ENCODE measurements around the gene MICU1.
"Not testable (repeated sequence)": the region's sequence is repeated elsewhere in the genome, so short reads cannot be mapped to it uniquely, and the experiment has no call there.

MICU1 gene

DNA sequence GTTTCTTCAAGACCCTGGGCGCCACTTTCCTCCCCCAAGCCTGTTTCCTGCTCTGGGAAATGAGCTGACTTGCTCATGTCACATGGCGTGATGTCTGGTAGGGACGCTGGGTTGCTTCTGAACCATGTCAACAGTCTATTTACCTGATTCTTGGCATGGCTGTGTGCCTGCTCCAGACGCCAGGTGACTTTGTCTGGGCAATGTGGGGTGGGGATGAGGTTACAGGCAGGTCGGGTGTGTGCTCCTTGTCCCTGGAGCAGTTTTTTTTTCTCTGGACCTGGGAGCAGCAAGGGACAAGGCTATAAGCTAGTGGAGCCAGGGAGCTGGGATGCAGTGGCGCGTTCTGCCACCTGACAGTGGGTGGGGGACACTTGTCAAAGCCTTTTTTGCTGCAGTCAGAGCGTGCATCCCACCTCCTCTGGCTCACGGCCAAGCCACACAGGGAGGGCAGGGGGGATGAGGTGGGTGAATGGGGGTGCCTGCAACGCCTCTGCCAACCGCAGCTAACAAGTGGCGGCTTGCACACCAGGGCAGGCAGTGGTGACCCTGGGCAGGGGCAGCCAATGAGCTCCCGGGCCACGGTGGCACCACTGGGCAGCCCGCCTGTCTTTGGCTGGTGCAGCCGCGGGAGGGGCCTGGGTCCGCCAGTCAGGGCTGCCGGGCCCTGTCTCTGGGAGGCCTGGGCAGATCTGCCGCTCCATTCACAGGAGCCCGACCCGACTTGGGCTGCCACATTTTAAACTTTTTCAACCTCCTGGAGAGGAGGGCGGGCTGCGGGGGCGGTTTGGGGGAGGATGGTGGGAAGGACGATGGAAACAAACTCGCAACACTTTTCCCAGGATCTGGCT lies 294.1 kb downstream of the MICU1 start:
- peak; percentile 76 to 93 (median 82) for DNase-seq (ENCODE audit: low read depth in 2 of 3, low spot score in 1 of 3)

DNA sequence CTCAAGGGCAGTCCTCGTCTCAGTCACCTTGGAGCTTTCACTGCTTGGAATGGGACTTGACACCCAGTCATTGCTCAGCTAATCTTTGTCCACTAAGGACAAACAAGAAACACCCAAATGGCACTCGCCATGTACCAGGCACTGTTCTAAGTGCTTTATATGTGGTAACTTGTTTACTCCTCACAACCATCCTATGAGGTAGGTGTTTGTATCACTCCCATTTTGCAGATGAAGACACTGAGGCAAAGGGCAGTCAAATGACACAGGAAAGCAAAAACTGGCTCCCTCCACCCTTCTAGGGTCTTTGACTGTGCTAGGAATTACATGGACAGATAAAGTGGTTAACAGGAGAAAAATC lies 295.8 kb downstream of the MICU1 start:
- DNase-seq (ENCODE audit: low read depth in 2 of 3, low spot score in 1 of 3), result no peak

DNA sequence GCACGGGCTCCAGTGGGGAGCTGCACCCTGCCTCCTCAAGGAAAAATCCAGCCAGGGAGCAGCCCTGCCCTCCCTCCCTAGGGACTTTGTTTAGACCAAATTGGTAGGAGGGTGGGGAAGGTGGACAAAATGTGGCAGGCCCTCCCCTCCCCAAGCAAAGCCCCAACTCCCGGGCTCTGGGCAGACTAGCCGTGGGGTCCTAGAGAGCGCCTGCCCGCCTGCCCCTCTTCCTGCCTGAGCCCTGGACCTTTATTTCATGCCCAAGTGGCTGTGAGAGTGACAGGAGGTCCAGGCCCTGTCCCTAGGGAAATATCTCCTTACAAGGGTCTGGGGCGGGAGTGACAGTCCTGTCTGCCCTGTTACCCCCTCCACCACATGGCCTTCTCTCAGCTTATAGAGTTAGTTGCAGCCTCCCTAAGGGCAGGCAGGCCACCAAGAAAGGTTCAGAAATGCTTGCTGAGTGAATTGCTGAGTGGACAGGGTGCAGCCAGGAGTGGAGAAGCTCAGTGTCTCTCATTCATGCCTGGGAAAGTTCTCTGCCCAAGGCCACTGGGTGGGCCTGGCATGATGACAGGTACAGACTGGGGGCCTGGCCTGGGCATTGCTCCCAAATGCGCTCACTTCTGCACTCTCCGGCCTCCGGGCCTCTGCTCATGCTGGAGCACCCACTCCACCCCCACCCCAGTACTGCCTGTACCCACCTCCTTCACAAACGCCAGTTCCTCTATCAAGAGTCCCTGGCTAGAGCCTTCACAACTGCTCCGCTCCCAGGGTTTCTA lies 296.4 kb downstream of the MICU1 start:
- no peak for DNase-seq (ENCODE audit: low read depth in 2 of 3, low spot score in 1 of 3)

DNA sequence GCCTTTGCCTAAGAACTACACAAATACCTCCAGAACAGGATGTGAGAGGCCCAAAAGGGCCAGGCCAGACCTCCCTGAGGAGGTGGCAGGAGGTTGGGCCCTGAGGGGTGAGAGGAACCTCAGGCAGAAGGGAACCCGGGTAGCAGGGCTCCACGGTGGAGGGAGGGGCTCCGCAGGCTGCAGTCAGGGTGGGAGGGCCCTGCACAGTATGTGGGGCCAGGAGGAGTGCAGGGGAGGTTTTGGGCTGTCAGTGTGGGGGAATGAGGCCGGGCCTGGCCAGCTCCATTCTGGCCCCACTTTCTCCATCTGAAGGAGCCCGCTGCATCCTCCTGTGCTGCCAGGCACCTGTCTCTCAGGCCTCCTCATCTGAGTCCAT lies 297.1 kb downstream of the MICU1 start:
- DNase-seq (ENCODE audit: low read depth in 2 of 3, low spot score in 1 of 3), result no peak

DNA sequence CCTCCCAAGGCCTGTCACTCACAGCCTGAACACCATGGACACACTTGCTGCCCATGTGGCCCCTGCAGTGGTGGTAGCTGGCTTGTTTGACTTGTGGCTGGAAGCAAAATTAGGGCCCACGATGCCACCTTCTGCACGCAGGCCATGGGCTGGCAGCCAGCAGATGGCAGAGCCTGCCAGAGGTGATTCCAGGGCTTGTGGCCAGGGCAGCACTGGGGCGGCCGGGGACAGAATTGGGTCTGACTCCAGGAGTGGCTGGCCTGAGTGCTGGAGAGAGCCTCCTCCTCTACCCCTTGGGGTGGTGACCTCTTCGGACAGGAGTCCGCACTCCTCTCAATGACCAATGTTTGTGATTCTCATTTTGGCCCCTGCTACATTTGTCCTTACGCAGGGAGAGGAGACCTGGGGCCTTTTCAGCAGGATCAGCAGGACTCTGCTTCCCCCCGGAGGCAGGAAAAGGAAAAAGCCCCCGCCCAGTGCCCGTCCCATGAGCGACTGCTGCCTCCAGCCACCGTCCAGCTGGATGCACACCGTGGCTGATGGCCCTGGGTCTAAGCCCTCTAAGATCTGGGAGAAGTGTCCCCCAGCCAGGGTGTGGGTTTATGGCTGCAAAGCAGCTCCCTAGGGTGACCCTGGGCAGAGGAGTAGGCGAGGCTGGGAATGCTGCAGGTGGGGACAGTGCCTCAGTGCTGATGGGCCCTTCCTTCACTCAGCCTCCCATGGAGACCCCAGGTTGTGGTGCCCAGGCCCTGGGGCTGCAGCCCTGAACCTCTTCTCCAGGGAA lies 297.6 kb downstream of the MICU1 start:
- DNase-seq (ENCODE audit: low read depth in 2 of 3, low spot score in 1 of 3), result no peak

DNA sequence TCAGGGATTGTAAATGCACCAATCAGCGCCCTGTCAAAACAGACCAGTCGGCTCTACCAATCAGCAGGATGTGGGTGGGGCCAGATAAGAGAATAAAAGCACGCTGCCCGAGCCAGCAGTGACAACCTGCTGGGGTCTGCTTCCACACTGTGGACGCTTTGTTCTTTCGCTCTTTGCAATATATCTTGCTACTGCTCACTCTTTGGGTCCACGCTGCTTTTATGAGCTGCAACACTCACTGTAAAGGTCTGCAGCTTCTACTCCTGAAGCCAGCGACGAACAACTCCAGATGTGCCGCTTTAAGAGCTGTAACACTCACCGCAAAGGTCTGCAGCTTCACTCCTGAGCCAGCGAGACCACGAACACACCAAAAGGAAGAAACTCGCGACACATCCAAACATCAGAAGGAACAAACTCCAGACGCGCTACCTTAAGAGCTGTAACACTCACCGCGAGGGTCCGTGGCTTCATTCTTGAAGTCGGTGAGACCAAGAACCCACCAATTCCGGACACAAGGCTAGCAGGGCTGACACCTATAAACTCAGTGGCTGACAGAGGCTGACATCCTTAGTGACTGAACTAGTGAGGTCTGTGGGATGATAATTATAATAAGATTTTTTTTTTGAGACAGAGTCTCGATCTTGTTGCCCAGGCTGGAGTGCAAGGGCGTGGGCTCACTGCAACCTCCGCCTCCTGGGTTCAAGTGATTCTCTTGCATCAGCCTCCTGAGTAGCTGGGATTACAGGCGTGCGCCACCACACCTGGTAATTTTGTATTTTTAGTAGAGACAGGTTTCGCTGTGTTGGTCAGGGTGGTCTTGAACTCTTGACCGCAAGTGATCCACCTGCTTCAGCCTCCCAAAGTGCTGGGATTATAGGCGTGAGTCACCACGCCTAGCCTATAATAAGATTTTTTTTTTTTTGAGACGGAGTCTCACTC lies 298.9 kb downstream of the MICU1 start:
- peak; percentile 62 to 83 (median 82) for DNase-seq (ENCODE audit: low read depth in 2 of 3, low spot score in 1 of 3)

DNA sequence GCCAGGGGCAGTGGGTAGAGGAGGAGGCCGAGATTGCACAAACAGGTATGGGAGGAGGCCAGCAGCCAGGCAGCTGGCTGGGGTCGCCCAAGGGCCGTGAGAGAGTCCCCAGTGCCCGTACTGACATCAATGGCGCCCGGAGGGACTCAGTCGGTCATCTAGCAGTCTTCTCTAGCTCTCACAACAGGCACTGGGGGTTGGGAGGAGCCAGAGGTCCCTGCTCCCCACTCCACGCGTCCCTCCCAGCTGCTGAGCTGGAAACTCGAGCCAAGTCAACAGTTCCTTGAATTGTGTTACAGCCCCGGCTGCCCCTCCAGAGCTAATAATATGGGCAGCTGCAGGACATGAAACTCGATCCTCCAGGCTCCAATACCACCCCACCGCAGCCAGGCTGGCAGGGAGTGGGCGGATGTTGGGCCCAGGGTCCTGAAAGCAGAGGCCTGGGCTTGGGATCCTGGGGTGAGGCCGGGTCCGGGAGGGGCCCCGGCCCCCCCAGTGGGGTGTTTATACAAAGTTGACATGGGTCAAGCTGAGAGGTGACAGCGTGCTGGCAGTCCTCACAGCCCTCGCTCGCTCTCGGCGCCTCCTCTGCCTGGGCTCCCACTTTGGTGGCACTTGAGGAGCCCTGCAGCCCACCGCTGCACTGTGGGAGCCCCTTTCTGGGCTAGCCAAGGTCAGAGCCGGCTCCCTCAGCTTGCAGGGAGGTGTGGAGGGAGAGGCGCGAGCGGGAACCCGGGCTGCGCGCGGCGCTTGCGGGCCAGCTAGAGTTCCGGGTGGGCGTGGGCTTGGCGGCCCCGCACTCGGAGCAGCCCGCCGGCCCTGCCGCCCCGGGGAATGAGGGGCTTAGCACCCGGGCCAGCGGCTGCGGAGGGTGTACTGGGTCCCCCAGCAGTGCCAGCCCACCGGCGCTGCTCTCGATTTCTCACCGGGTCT lies 300.4 kb downstream of the MICU1 start:
- not testable (repeated sequence) for DNase-seq (ENCODE audit: low read depth in 2 of 3, low spot score in 1 of 3)

DNA sequence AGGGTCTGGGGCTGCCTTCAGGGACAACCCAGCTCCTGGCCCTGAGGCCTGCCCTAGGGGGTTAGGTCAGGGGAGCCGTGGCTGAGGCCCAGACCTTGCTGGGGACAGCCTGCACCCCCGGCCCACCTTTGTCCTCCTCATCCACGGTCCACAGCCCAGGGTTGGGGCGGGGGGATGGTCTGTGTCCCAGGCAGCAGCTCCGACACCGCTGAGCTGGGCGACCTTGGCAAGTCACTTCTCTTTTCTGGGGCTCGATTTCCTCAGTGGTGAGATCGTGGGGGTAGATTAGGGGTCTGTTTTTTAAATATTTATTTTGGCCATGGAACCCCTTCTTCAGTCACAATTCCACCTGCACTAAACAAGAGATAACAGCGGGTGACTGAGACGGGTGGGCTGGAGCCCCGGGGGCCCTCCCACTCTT lies 302.1 kb downstream of the MICU1 start:
- DNase-seq (ENCODE audit: low read depth in 2 of 3, low spot score in 1 of 3), result no peak

DNA sequence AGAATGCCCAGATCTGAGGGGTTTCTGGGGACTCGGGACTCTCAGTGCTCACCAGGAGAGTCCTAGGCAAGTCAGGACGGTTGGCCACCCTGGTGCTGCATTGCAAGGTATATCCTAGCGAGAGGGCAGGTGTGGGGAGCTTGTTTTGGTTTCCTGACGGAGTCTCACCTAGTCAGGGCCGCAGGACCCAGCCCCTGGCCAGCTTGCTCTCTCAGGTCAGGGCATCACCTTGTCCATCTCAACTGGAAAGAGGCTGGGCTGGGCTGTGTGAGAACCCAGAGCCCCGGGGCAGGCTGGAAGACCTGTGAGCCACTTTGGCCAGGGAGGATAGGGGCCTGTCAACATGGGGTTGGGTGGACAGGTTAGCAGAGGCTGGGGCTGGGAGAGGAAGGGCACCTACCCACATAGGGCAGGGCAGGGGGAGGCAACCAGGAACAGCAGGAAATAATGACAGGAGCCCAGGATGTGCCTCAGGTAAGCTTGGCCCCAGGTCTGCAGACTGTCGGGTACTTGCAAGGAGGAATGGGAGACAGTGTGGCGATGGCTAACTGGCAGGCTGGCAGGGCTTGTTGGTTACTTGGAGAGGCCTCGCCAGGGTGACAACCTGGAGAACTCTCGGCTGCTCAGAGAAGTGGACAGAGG lies 302.6 kb downstream of the MICU1 start:
- DNase-seq (ENCODE audit: low read depth in 2 of 3, low spot score in 1 of 3), result no peak

DNA sequence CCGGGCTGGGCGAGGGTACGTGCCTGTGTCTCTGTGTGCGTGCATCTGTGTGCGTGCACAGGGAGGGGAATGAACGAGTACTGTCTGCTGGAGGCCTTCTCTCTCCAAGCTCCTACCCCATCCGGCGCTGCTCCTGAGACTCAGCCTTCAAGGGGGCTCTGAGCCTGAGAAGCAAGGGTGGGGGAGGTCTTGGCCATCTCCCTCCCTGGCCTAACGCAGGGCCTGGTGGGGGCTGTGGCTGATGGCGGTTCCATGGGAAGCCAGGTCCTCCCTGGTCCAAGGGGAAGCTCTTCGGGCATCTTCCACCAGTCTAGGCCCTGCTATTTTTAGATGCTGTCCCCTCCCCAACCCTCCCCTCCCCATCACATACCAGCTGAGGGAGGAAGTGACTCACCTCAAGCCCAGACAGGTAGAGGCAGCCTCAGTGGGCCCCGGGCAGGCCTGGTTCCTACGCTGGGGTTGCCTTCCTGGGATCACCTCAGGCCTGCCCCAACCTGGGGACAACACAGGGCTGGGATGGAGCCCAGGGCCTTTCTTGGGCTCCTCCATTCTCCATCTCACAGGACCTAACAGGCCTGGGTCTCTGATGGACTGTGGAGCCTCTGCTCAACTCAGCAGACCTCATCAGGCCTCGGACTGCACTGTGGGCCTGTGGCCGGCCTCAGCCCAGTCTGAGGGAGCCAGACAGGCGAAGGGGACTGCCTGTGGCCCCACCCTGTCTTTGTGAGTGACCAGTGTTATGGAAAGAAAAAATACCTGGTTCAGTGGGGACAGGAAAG lies 303.4 kb downstream of the MICU1 start:
- no peak for DNase-seq (ENCODE audit: low read depth in 2 of 3, low spot score in 1 of 3)

DNA sequence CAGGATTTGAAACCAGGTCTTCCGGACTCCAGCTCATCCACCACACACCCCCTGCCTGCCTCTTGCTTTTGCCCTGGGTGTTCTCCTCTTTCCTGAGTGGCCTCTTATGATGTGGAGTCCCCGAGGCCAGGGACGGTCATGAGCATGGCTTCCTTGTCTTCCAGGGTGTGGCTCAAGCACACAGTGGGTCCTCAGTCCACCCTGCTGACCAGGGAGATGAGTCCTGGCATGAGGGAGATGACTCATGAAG lies 303.9 kb downstream of the MICU1 start:
- DNase-seq (ENCODE audit: low read depth in 2 of 3, low spot score in 1 of 3), result no peak

DNA sequence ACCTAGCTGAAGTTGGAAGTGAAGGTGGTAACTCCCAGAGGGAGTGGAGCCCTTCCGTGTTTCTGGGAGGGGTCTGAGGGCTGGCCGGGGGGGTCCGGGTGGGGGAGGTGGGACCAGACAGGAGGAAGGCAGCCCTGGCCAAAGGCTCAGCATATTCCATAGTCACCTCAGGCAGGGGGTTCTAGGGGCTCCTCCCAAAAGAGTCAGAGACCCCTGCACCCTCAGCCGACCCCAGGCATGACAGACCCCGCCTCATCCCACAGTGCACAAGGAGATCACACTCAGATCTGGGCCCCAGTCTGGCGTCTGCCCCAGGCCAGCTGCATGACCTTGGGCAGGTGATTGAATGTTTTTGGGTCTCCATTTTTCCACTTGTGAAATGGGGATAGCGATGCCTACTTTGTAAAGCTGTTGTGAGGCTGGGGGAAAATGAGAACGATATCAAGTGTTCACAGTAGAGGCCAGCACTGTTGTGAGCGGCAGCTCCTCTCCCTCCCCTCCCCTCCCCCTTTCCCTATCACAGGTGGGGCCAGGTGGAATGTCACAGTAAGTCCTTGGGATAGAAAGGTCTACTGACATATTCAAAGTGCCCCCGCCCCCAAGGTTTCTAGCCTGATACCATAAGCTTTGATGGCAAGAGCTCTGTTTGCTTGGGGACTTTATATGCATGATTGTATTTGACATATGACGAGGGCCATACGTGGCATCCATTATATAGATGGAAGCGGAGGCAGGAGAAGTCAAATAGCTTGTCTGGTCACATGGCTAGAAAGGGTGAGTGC lies 304.4 kb downstream of the MICU1 start:
- DNase-seq (ENCODE audit: low read depth in 2 of 3, low spot score in 1 of 3), result no peak

DNA sequence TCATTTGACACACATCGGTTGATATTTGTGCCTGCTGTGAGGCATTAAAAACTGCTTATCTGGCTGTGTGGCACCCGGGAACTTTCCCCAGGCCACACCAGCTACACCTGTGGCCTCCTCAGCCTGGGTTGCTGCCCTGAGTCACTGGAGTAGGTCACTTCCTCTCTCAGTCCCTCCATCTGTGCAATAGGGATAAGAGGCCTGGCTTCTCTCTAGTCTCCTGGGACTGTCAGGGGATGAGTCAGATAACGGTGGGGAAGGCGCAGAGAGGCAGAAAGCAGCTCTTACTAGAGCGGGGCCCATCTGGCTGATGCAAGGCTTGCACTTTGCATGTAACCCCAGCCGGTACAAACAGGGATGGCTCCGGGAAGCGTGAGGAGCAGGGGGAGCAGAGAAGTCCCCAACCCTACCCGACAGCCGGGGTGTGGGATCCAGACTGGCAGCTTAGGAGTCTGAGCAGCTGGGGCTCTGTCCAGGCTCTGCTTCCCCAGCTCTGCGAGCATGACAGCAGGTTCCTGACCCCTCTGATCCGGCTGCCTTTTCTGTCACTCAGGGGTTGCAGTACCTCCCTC lies 305.1 kb downstream of the MICU1 start:
- peak in 2 of 3 donors; percentile 64 to 82 for DNase-seq (ENCODE audit: low read depth in 2 of 3, low spot score in 1 of 3)

DNA sequence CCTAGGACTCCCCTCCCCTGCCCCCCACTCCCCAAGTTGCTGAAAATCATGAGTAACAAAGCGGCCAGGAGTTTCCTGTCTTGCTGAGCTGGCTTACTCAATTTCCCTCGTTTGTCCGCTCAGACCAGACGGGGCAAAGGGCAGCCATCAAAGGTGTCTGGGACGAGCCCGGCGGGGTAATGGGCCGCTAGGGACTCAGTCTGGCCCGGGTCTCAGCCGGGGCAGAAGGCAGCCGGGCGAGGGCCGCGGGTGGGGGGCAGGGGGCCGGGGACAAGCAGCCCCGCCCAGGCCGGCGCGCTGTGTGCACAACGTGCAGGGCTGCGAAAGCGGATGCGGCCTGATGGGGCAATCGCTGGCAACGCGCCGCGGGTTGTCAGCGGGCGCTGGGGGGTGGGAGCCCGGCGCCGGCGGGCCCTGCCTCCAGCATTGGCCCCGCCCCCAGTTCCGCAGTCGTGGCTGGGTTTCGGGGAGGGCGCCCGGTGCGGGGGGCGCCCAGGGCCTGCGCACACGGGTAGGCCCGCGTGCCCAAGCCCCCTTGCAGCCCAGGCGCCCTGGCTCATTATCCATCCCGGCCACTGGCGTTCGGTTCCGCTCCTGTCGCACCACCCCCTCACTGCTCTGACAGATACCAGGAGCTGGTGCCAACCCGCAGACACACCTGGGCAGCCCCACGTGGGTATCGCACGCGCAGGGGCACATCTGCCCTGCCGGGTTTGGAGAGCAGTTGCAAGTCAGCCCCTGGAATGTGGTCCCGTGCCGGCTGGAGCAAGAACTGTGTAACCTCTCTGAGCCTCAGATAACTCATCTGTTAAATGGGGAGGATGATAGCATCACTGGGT lies 306.2 kb downstream of the MICU1 start:
- peak; percentile 70 to 83 (median 79) for DNase-seq (ENCODE audit: low read depth in 2 of 3, low spot score in 1 of 3)

DNA sequence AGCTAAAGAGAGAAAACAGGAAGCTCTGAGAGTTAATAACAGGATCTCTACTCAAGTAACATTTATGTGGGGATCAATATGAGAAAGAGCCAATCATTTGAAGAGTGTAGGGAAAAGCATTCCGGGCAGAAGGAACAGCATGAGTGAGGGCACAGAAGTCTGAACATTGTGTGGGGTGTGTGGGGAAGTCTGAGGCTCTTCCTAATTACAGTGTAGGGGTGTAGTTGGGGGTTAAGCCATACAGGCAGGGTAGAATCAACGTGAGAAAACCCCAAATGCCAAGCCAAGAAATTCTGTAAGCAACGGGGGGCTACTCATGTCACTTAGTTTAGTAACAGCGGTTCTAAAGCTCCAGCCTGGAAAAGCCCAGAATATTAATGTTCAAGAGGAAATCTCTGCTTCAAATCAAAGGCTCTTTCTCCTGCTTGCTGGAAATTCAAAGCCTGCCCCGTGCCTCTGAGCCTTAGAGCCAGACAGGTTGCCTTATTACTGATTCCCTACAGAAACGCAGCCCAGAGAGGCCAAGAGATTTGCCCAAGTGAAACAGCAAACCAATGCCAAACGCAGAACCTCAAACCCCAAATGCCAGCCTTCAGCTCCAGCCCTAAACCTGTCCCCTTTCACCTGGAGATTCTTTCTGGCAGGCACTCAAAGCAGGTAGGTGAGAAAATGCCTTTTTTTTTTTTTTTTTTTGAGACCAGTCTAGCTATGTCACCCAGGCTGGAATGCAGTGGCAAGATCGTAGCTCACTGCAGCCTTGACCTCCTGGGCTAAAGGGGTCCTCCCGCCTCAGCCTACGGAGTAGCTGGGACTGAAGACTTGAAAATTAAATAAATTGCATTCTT lies 307.2 kb downstream of the MICU1 start:
- no peak for DNase-seq (ENCODE audit: low read depth in 2 of 3, low spot score in 1 of 3)
